Activated B cell treated with CpG ODN at 0.5 μM for 24 hours (primary cell): ENCODE results near the gene XAB2. TPM values are rescaled to one million over a fixed set of nuclear protein-coding genes. Genes with fewer than 3 reads are reported as not detected.

ENCODE experiments used
- ATAC-seq: fragments of 200-7000 bp; cut with Tn5 transposase; one replicate; pipeline ENCODE4 v1.10.0; 2021; ENCODE audit warnings: low read depth, mild to moderate bottlenecking, moderate library complexity
- CTCF ChIA-PET: fragments of 350-600 bp; sonication (Branson Sonifier 250); formaldehyde crosslinking; loops from one replicate; lab custom pipeline; 2021; ENCODE audit warnings: antibody characterized with exemption; lab: Charles Lee
- POLR2A ChIA-PET: fragments of 350-600 bp; sonication (Branson Sonifier 250); formaldehyde crosslinking; loops from one replicate; lab custom pipeline; 2021; ENCODE audit warnings: antibody characterized with exemption; lab: Charles Lee
- DNase-seq: peaks from one replicate; pipeline ENCODE4 v3.0.0; 2022
- H3K27ac Mint-ChIP-seq: one replicate; pipeline ENCODE4 v1.8.0; 2020; ENCODE audit warnings: mixed read lengths
- H3K27me3 Mint-ChIP-seq: one replicate; pipeline ENCODE4 v1.8.0; 2021; ENCODE audit warnings: mixed read lengths
- H3K36me3 Mint-ChIP-seq: one replicate; pipeline ENCODE4 v1.8.0; 2021; ENCODE audit warnings: low read depth, mixed read lengths
- H3K4me1 Mint-ChIP-seq: one replicate; pipeline ENCODE4 v1.8.0; 2021; ENCODE audit warnings: mixed read lengths
- H3K4me3 Mint-ChIP-seq: one replicate; pipeline ENCODE4 v1.8.0; 2020; ENCODE audit warnings: mild to moderate bottlenecking, mixed read lengths
- H3K9me3 Mint-ChIP-seq: one replicate; pipeline ENCODE4 v1.8.0; 2020; ENCODE audit warnings: mixed read lengths
- intact Hi-C: fragments of 100-400 bp; cut with micrococcal nuclease; formaldehyde crosslinking; loops from one replicate; pipeline ENCODE4 v1.15.1; 2024
- total RNA-seq: library from RNA; stranded (reverse); gene quantifications from 2 replicates; pipeline ENCODE4 v1.2.3, GENCODE V29; 2022
- TF ChIP-seq, protein P1 (sequence below): fragments of 200-600 bp; IDR thresholded peaks from one replicate; pipeline ENCODE4 v1.8.0; 2022; ENCODE audit warnings: antibody characterized with exemption, mild to moderate bottlenecking

Gene XAB2
- total RNA-seq, 1 donor from 2014 or later, result 51.8 TPM

GRCh38 chr19:7618771-7619510 lies 10.4 kb downstream of the XAB2 start:
- POLR2A ChIA-PET, result no interaction called here

DNA sequence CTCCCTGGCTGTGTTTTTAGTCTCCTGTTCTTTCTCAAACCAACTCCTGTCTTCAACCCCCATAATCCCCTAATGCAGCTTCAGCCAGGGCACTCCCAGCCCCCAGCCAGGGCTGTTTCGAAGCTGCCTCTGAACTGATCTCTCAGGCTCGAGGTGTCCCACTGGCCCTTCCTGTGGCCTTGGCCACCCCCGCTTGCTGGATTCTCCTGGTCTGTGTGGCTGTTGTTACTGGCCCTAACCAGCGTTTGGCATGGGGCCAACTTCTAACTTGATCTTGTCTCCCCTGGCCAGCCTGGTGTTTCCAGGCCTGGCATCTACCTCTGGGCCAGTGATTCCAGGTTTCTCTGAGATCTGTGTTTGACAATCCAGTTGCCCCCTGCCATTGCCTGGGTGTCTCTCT lies 11.0 kb downstream of the XAB2 start:
- intact Hi-C loops, result no loop called here
- Mint-ChIP-seq H3K9me3 (no peaks in the 10 kb centered on the region), H3K27me3 (no peaks in the 10 kb centered on the region), H3K27ac (no peak overlapping the region), H3K36me3 (peaks cover 53% of the 10 kb centered on the region), H3K4me1 (no peaks in the 10 kb centered on the region), H3K4me3 (no peak overlapping the region)
- ATAC-seq (no peak), DNase-seq (no peak)
- CTCF ChIA-PET, result no interaction called here
- TF ChIP-seq, protein P1, sequence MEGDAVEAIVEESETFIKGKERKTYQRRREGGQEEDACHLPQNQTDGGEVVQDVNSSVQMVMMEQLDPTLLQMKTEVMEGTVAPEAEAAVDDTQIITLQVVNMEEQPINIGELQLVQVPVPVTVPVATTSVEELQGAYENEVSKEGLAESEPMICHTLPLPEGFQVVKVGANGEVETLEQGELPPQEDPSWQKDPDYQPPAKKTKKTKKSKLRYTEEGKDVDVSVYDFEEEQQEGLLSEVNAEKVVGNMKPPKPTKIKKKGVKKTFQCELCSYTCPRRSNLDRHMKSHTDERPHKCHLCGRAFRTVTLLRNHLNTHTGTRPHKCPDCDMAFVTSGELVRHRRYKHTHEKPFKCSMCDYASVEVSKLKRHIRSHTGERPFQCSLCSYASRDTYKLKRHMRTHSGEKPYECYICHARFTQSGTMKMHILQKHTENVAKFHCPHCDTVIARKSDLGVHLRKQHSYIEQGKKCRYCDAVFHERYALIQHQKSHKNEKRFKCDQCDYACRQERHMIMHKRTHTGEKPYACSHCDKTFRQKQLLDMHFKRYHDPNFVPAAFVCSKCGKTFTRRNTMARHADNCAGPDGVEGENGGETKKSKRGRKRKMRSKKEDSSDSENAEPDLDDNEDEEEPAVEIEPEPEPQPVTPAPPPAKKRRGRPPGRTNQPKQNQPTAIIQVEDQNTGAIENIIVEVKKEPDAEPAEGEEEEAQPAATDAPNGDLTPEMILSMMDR, result no peak
- POLR2A ChIA-PET, result no interaction called here

More at GRCh38 chr19:7618771-7619510, 10.4 kb downstream of the XAB2 start:
- CTCF ChIA-PET, result no interaction called here
- intact Hi-C loops, result no loop called here
- Mint-ChIP-seq H3K4me1 (no peaks in the 10 kb centered on the region), H3K27ac (no peak overlapping the region), H3K36me3 (peaks cover 55% of the 10 kb centered on the region), H3K27me3 (no peaks in the 10 kb centered on the region), H3K4me3 (no peak overlapping the region), H3K9me3 (no peaks in the 10 kb centered on the region)
- ATAC-seq (no peak), DNase-seq (no peak)
- TF ChIP-seq, protein P1, result no peak

GRCh38 chr19:7617735-7618134 lies 11.6 kb downstream of the XAB2 start:
- Mint-ChIP-seq H3K27me3 (no peaks in the 10 kb centered on the region), H3K4me3 (no peak overlapping the region), H3K4me1 (no peaks in the 10 kb centered on the region), H3K36me3 (peaks cover 47% of the 10 kb centered on the region), H3K9me3 (no peaks in the 10 kb centered on the region), H3K27ac (no peak overlapping the region)
- CTCF ChIA-PET, result no interaction called here
- intact Hi-C loops, result no loop called here
- POLR2A ChIA-PET, result no interaction called here
- DNase-seq (no peak), ATAC-seq (no peak)
- TF ChIP-seq, protein P1, result no peak

GRCh38 chr19:7617172-7617571 lies 12.2 kb downstream of the XAB2 start:
- intact Hi-C loops, result no loop called here
- ATAC-seq, result no peak
- Mint-ChIP-seq H3K4me3 (no peak overlapping the region), H3K9me3 (no peaks in the 10 kb centered on the region), H3K27ac (no peak overlapping the region), H3K36me3 (peaks cover 41% of the 10 kb centered on the region), H3K27me3 (no peaks in the 10 kb centered on the region), H3K4me1 (no peaks in the 10 kb centered on the region)
- ChIA-PET POLR2A (no interaction called here), CTCF (no interaction called here)
- no peak for DNase-seq
- TF ChIP-seq, protein P1, result no peak

- ATAC-seq (no peak), DNase-seq (no peak)
- TF ChIP-seq, protein P1, result no peak
- no peaks in the 10 kb centered on the region for H3K9me3 Mint-ChIP-seq
- no peaks in the 10 kb centered on the region for H3K27me3 Mint-ChIP-seq
- peaks cover 23% of the 10 kb centered on the region for H3K36me3 Mint-ChIP-seq
- ChIA-PET CTCF (no interaction called here), POLR2A (no interaction called here)
- H3K4me1 Mint-ChIP-seq, result no peaks in the 10 kb centered on the region
- H3K4me3 Mint-ChIP-seq, result no peak overlapping the region
- intact Hi-C loops, result no loop called here
- no peak overlapping the region for H3K27ac Mint-ChIP-seq
Observed at GRCh38 chr19:7614859-7615741, 14.2 kb downstream of the XAB2 start.
